Sigmoid colon (tissue), 3 donors: ENCODE data around the gene PLBD1.

Experiments
- CTCF ChIP-seq, 4 experiments: fragments of 450-650 bp in 3 of 4; fragments of 200-600 bp in 1 of 4; IDR thresholded peaks; one replicate each; pipeline ENCODE4 v1.5.1; 2016 to 2019; ENCODE audit warnings: antibody characterized with exemption in 4 of 4, mild to moderate bottlenecking in 3 of 4, moderate library complexity in 2 of 4
- POLR2A ChIP-seq, 2 donors: fragments of 450-650 bp; IDR thresholded peaks; one replicate each; pipeline ENCODE4 v1.6.1; 2016; ENCODE audit warnings: antibody characterized with exemption in 2 of 2, mild to moderate bottlenecking in 2 of 2, moderate library complexity in 2 of 2

DNA sequence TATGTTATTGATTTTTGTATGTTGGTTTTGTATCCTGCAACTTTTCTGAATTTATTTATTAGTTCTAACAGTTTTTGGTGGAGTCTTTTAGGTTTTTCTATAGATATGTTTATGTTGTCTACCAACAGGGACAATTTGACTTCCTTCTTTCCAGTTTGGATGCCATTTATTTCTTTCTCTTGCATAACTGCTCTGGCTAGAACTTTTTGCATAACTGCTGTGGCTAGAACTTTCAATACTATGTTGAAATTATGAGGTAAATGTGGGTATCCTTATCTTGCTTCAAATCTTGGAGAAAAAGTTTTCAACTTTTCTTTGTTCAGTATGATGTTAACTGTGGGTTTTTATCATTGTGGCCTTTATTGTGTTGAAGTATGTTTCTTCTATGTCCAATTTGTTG lies 39.9 kb upstream of the PLBD1 start:
- TF ChIP-seq CTCF (IDR thresholded peaks at IDR 0.05) (no peak), POLR2A (IDR thresholded peaks at IDR 0.05) (no peak)
